ENCODE results near the gene NPR2. TPM values are rescaled to one million over a fixed set of nuclear protein-coding genes. Genes with fewer than 3 reads are reported as not detected.
A peak's percentile ranks its signal among the peaks of the same experiment; 100 is the strongest.

Gene NPR2
- total RNA-seq, result 10 to 100 TPM; 22.0 to 35.9 (median 29.7) TPM

- TF ChIP-seq CTCF (IDR thresholded peaks at IDR 0.05) (no peak), EP300 (IDR thresholded peaks at IDR 0.05) (no peak), POLR2AphosphoS5 (IDR thresholded peaks at IDR 0.05) (peak in 1 of 2 donors; percentile 14)
- DNase-seq (ENCODE audit: extremely low spot score), result no peak
- 3% methylated on average over 13 of the region's 64 CpGs for WGBS
- Histone ChIP-seq H3K27me3 (no peaks in the 10 kb centered on the region), H3K27ac (replicated peaks in 1 of 4) (peak within 1 kb of the TSS; percentile 85 to 91 (median 87)), H3K4me3 (peak within 1 kb of the TSS; percentile 68 to 82 (median 68)), H3K4me1 (peaks cover 28 to 62% (median 57%) of the 10 kb centered on the region in 4 donors), H3K9me3 (no peaks in the 10 kb centered on the region), H3K36me3 (no peaks in the 10 kb centered on the region)
- intact Hi-C loops (cut with DNase I), result loop anchor here (2.0 kb wide), 2 partner anchors 35 to 91 kb away; no protein-coding TSS in a partner anchor
Observed at GRCh38 chr9:35791297-35791921, at the start of gene NPR2. TSS of gene NPR2 (plus strand) at chr9:35791591. CDS start at chr9:35792409, 818 bp downstream.

GRCh38 chr9:35741740-35742139 is 49.7 kb upstream of the NPR2 start:
- no peak overlapping the region for H3K4me3 ChIP-seq
- WGBS, result 84% methylated on average over 7 of the region's 7 CpGs
- intact Hi-C loops (cut with DNase I), result no loop called here
- H3K27ac ChIP-seq (replicated peaks in 1 of 4), result peak overlapping the region in 1 of 4 donors; percentile 20
- no peak for DNase-seq (ENCODE audit: extremely low spot score)
- TF ChIP-seq EP300 (IDR thresholded peaks at IDR 0.05) (no peak), POLR2AphosphoS5 (IDR thresholded peaks at IDR 0.05) (no peak), CTCF (IDR thresholded peaks at IDR 0.05) (no peak)
- H3K9me3 ChIP-seq, result no peaks in the 10 kb centered on the region
- H3K36me3 ChIP-seq, result peaks cover 79 to 85% (median 83%) of the 10 kb centered on the region in 4 donors
- H3K27me3 ChIP-seq, result no peaks in the 10 kb centered on the region
- H3K4me1 ChIP-seq, result peaks cover 30 to 50% (median 39%) of the 10 kb centered on the region in 4 donors

- Histone ChIP-seq H3K36me3 (peaks cover 61 to 68% (median 66%) of the 10 kb centered on the region in 4 donors), H3K4me1 (peaks cover 40 to 59% (median 52%) of the 10 kb centered on the region in 4 donors), H3K9me3 (no peaks in the 10 kb centered on the region), H3K27ac (replicated peaks in 1 of 4) (peak overlapping the region; percentile 28 to 93 (median 75)), H3K27me3 (no peaks in the 10 kb centered on the region), H3K4me3 (no peak overlapping the region)
- no peak for DNase-seq (ENCODE audit: extremely low spot score)
- WGBS, result 55% methylated on average over 2 of the region's 2 CpGs
- intact Hi-C loops (cut with DNase I), result no loop called here
- TF ChIP-seq POLR2AphosphoS5 (IDR thresholded peaks at IDR 0.05) (no peak), POLR2A (IDR thresholded peaks at IDR 0.05; ENCODE audit: low read depth) (no peak), CTCF (IDR thresholded peaks at IDR 0.05) (no peak), EP300 (IDR thresholded peaks at IDR 0.05) (no peak)
Observed at GRCh38 chr9:35743452-35743851, 47.9 kb upstream of the NPR2 start.

- Histone ChIP-seq H3K9me3 (no peaks in the 10 kb centered on the region), H3K4me1 (peaks cover 40 to 59% (median 52%) of the 10 kb centered on the region in 4 donors), H3K36me3 (peaks cover 56 to 63% (median 60%) of the 10 kb centered on the region in 4 donors), H3K4me3 (no peak overlapping the region), H3K27ac (replicated peaks in 1 of 4) (peak overlapping the region; percentile 28 to 93 (median 75)), H3K27me3 (no peaks in the 10 kb centered on the region)
- DNase-seq (ENCODE audit: extremely low spot score), result no peak
- WGBS, result 78% methylated on average over 6 of the region's 8 CpGs
- intact Hi-C loops (cut with DNase I), result no loop called here
- TF ChIP-seq POLR2A (IDR thresholded peaks at IDR 0.05; ENCODE audit: low read depth) (no peak), EP300 (IDR thresholded peaks at IDR 0.05) (no peak), POLR2AphosphoS5 (IDR thresholded peaks at IDR 0.05) (no peak), CTCF (IDR thresholded peaks at IDR 0.05) (no peak)
Observed at GRCh38 chr9:35743880-35744518, 47.4 kb upstream of the NPR2 start.
